Mesenchymal stem cell (in vitro differentiated cells and primary cell): ENCODE data around the gene ITGA4.

Experiments used
- DNase-seq: peaks from one replicate; pipeline ENCODE4 v3.0.0-alpha.2; 2013
- H2AFZ ChIP-seq: one replicate; pipeline ENCODE4 v1.6.1; 2013; ENCODE audit warnings: low read depth, mild to moderate bottlenecking, control low read depth, inconsistent platforms, low read length, moderate library complexity
- H2AK5ac ChIP-seq: 2 replicates; pipeline ENCODE4 v1.6.1; 2013; ENCODE audit warnings: low read length, moderate library complexity, mild to moderate bottlenecking, inconsistent platforms; ENCODE audit not compliant: severe bottlenecking
- H2BK120ac ChIP-seq: one replicate; pipeline ENCODE4 v1.6.1; 2013; ENCODE audit warnings: low read depth, mild to moderate bottlenecking, inconsistent platforms, low read length, moderate library complexity
- H2BK12ac ChIP-seq, 2 experiments: one replicate each; pipeline ENCODE4 v1.6.1; 2013; ENCODE audit warnings: inconsistent platforms in 2 of 2, low read length in 2 of 2, mild to moderate bottlenecking in 2 of 2, moderate library complexity in 2 of 2, control low read depth in 1 of 2
- H2BK15ac ChIP-seq: one replicate; pipeline ENCODE4 v1.6.1; 2013; ENCODE audit warnings: mild to moderate bottlenecking, low read depth, inconsistent platforms; ENCODE audit not compliant: poor library complexity, severe bottlenecking
- H2BK5ac ChIP-seq: 2 replicates; pipeline ENCODE4 v1.6.1; 2013; ENCODE audit warnings: low read depth, mild to moderate bottlenecking, low read length, control low read depth, inconsistent platforms; ENCODE audit not compliant: poor library complexity, severe bottlenecking
- H3K14ac ChIP-seq, 2 experiments: one replicate each; pipeline ENCODE4 v1.6.1; 2013; ENCODE audit warnings: inconsistent platforms in 2 of 2, low read length in 2 of 2, control low read depth in 1 of 2, mild to moderate bottlenecking in 1 of 2, moderate library complexity in 1 of 2
- H3K18ac ChIP-seq, 2 experiments: one replicate each; pipeline ENCODE4 v1.6.1; 2013; ENCODE audit warnings: inconsistent platforms in 2 of 2, low read length in 2 of 2, control low read depth in 1 of 2, low read depth in 1 of 2, mild to moderate bottlenecking in 1 of 2
- H3K23ac ChIP-seq, 2 experiments: one replicate each; pipeline ENCODE4 v1.6.1; 2013; ENCODE audit warnings: inconsistent platforms in 2 of 2, low read length in 2 of 2, mild to moderate bottlenecking in 2 of 2, moderate library complexity in 2 of 2, control low read depth in 1 of 2
- H3K27ac ChIP-seq: 2 replicates; pipeline ENCODE4 v1.5.1; 2013; ENCODE audit warnings: mild to moderate bottlenecking, moderate library complexity, low read length, control low read depth, inconsistent platforms; ENCODE audit not compliant: poor library complexity, severe bottlenecking
- H3K27me3 ChIP-seq, 2 experiments: 2 replicates each; pipeline versions ENCODE4 v1.6.1 to v1.7.0; 2013; ENCODE audit warnings: low read length in 2 of 2, mild to moderate bottlenecking in 2 of 2, moderate library complexity in 2 of 2, control low read depth in 1 of 2, inconsistent platforms in 1 of 2; ENCODE audit not compliant: control insufficient read depth in 1 of 2, insufficient read depth in 1 of 2
- H3K36me3 ChIP-seq, 2 experiments: 2 replicates each; pipeline versions ENCODE4 v1.6.1 to v1.7.0; 2013; ENCODE audit warnings: low read length in 2 of 2, control low read depth in 1 of 2, inconsistent platforms in 1 of 2, low read depth in 1 of 2, mild to moderate bottlenecking in 1 of 2; ENCODE audit not compliant: insufficient read depth in 2 of 2, control insufficient read depth in 1 of 2
- H3K4ac ChIP-seq, 2 experiments: one replicate each; pipeline ENCODE4 v1.6.1; 2013; ENCODE audit warnings: inconsistent platforms in 2 of 2, low read length in 2 of 2, mild to moderate bottlenecking in 2 of 2, moderate library complexity in 2 of 2, control low read depth in 1 of 2, low read depth in 1 of 2
- H3K4me1 ChIP-seq: 2 replicates; pipeline ENCODE4 v1.6.1; 2013; ENCODE audit warnings: low read depth, low read length, control low read depth; ENCODE audit not compliant: control insufficient read depth, insufficient read depth
- H3K4me2 ChIP-seq: 2 replicates; pipeline ENCODE4 v1.6.1; 2013; ENCODE audit warnings: low read length, mild to moderate bottlenecking, inconsistent platforms; ENCODE audit not compliant: poor library complexity, severe bottlenecking
- H3K4me3 ChIP-seq, 2 experiments: 2 replicates each; pipeline versions ENCODE4 v1.5.1 to v1.7.0; 2013; ENCODE audit warnings: low read length in 2 of 2, mild to moderate bottlenecking in 2 of 2, control low read depth in 1 of 2, low read depth in 1 of 2; ENCODE audit not compliant: insufficient read depth in 1 of 2
- H3K79me1 ChIP-seq: replicated peaks from 2 replicates; pipeline ENCODE4 v1.6.1; 2013; ENCODE audit warnings: mild to moderate bottlenecking, control low read depth, low read length, inconsistent platforms; ENCODE audit not compliant: poor library complexity, severe bottlenecking
- H3K9ac ChIP-seq: 2 replicates; pipeline ENCODE4 v1.7.0; 2013; ENCODE audit warnings: mild to moderate bottlenecking, low read length, moderate library complexity
- H3K9me3 ChIP-seq: 2 replicates; pipeline ENCODE4 v1.7.0; 2013; ENCODE audit warnings: mild to moderate bottlenecking, low read length; ENCODE audit not compliant: control insufficient read depth
- H4K8ac ChIP-seq: one replicate; pipeline ENCODE4 v1.6.1; 2013; ENCODE audit warnings: inconsistent platforms, mild to moderate bottlenecking, low read length, moderate library complexity
- H4K91ac ChIP-seq: one replicate; pipeline ENCODE4 v1.6.1; 2013; ENCODE audit warnings: mild to moderate bottlenecking, low read length, inconsistent platforms
- WGBS: methylation state at CpG from one replicate; pipeline ENCODE4 v1.1.7; 2013; ENCODE audit warnings: mixed read lengths; 5-methylcytosine and 5-hydroxymethylcytosine counted together

Gene ITGA4

GRCh38 chr2:181576431-181576830, 119.2 kb downstream of the ITGA4 start:
- H3K27me3 ChIP-seq = peaks cover 3 to 15% of the 10 kb centered on the region in 2 experiments
- H3K14ac ChIP-seq = no peak overlapping the region
- no peak overlapping the region for H2BK15ac ChIP-seq
- H2AFZ ChIP-seq = no peak overlapping the region
- H2BK12ac ChIP-seq = no peak overlapping the region
- H3K18ac ChIP-seq = no peak overlapping the region
- no peak overlapping the region for H2AK5ac ChIP-seq
- no peak overlapping the region for H4K8ac ChIP-seq
- no peak overlapping the region for H3K23ac ChIP-seq
- no peak overlapping the region for H3K9ac ChIP-seq
- no peaks in the 10 kb centered on the region for H3K36me3 ChIP-seq
- H3K4me3 ChIP-seq = no peak overlapping the region
- DNase-seq = no peak
- no peak overlapping the region for H4K91ac ChIP-seq
- H3K4ac ChIP-seq = no peak overlapping the region
- peaks cover 2% of the 10 kb centered on the region for H3K4me1 ChIP-seq
- H2BK5ac ChIP-seq = no peak overlapping the region
- H3K27ac ChIP-seq = no peak overlapping the region
- no peak overlapping the region for H3K4me2 ChIP-seq
- no peaks in the 10 kb centered on the region for H3K9me3 ChIP-seq
- no peaks in the 10 kb centered on the region for H3K79me1 ChIP-seq
- no peak overlapping the region for H2BK120ac ChIP-seq
- WGBS = 83% methylated on average over 5 of the region's 5 CpGs

GRCh38 chr2:181578829-181579228, 121.6 kb downstream of the ITGA4 start:
- Histone ChIP-seq H2AFZ (no peak overlapping the region), H3K79me1 (no peaks in the 10 kb centered on the region), H2AK5ac (no peak overlapping the region), H2BK5ac (no peak overlapping the region), H3K9ac (no peak overlapping the region), H3K4ac (no peak overlapping the region), H4K8ac (no peak overlapping the region), H3K4me2 (no peak overlapping the region), H3K36me3 (no peaks in the 10 kb centered on the region), H2BK15ac (no peak overlapping the region), H3K23ac (no peak overlapping the region), H2BK120ac (no peak overlapping the region), H3K14ac (no peak overlapping the region), H3K18ac (no peak overlapping the region), H3K4me3 (no peak overlapping the region), H3K9me3 (no peaks in the 10 kb centered on the region), H2BK12ac (no peak overlapping the region), H3K27ac (no peak overlapping the region), H3K4me1 (peaks cover 2% of the 10 kb centered on the region), H3K27me3 (peaks cover 3 to 17% of the 10 kb centered on the region in 2 experiments), H4K91ac (no peak overlapping the region)
- 100% methylated on average over 2 of the region's 3 CpGs for WGBS
- no peak for DNase-seq

DNA sequence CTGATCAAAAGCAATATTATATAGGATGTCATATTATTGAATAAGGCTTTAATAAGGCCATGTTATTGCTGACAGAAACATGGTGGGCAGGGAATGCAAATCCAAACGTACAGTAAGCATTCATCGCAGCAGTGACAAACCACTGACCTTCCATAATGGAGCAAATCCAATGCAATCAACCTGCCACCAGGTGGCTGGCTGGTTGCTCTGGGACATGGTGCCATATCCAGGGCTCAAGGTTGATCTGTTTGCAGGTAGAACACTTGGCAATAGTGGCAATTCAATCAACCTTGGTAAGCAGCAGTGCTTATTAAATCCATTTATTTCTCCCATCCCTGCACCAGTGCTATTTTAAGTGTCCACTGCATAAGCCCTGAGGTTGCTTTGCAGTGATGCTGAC, 124.3 kb downstream of the ITGA4 start:
- Histone ChIP-seq H2AFZ (no peak overlapping the region), H2BK12ac (no peak overlapping the region), H3K14ac (no peak overlapping the region), H3K4me3 (no peak overlapping the region), H4K91ac (no peak overlapping the region), H4K8ac (no peak overlapping the region), H3K4me2 (no peak overlapping the region), H3K27me3 (peaks cover 3 to 15% of the 10 kb centered on the region in 2 experiments), H3K18ac (no peak overlapping the region), H2AK5ac (no peak overlapping the region), H3K27ac (no peak overlapping the region), H2BK15ac (no peak overlapping the region), H2BK120ac (no peak overlapping the region), H2BK5ac (no peak overlapping the region), H3K4ac (no peak overlapping the region), H3K79me1 (no peaks in the 10 kb centered on the region), H3K9me3 (no peaks in the 10 kb centered on the region), H3K4me1 (peaks cover 2% of the 10 kb centered on the region), H3K23ac (no peak overlapping the region), H3K9ac (no peak overlapping the region), H3K36me3 (no peaks in the 10 kb centered on the region)
- 90% methylated on average over 2 of the region's 2 CpGs for WGBS
- DNase-seq = no peak

GRCh38 chr2:181585732-181586131, 128.5 kb downstream of the ITGA4 start:
- H2BK120ac ChIP-seq = no peak overlapping the region
- no peaks in the 10 kb centered on the region for H3K9me3 ChIP-seq
- peak overlapping the region; percentile 78 for H2AK5ac ChIP-seq
- H3K79me1 ChIP-seq = no peaks in the 10 kb centered on the region
- no peak overlapping the region for H3K18ac ChIP-seq
- peak overlapping the region; percentile 79 for H2BK5ac ChIP-seq
- H3K23ac ChIP-seq = no peak overlapping the region
- H3K4ac ChIP-seq = no peak overlapping the region
- peaks cover 0 to 5% of the 10 kb centered on the region in 2 experiments for H3K27me3 ChIP-seq
- no peak overlapping the region for H2BK12ac ChIP-seq
- H4K91ac ChIP-seq = no peak overlapping the region
- H3K36me3 ChIP-seq = no peaks in the 10 kb centered on the region
- no peak overlapping the region for H3K9ac ChIP-seq
- no peak overlapping the region for H3K14ac ChIP-seq
- H2AFZ ChIP-seq = no peak overlapping the region
- WGBS = 65% methylated on average over 3 of the region's 3 CpGs
- no peak overlapping the region for H4K8ac ChIP-seq
- peaks cover 3% of the 10 kb centered on the region for H3K4me1 ChIP-seq
- H3K4me3 ChIP-seq = no peak overlapping the region
- H3K4me2 ChIP-seq = no peak overlapping the region
- DNase-seq = no peak
- no peak overlapping the region for H2BK15ac ChIP-seq
- peak overlapping the region; percentile 53 for H3K27ac ChIP-seq
